MM.1S (cell line): ENCODE measurements around the gene LY9.

Source experiments
- DNase-seq: peaks from one replicate; pipeline ENCODE4 v3.0.0-alpha.2; 2015
- H2AFZ ChIP-seq: fragments of 300-600 bp; sonication (generic); 2 replicates; pipeline ENCODE4 v1.6.0; 2016; ENCODE audit warnings: antibody characterized with exemption, low read length
- H3F3A ChIP-seq: fragments of 300-600 bp; sonication (generic); 2 replicates; pipeline ENCODE4 v1.6.1; 2016; ENCODE audit warnings: mild to moderate bottlenecking, antibody characterized with exemption, low read length, moderate library complexity, mixed read lengths; ENCODE audit not compliant: insufficient read depth
- H3K27ac ChIP-seq: fragments of 300-600 bp; sonication (generic); 2 replicates; pipeline ENCODE4 v1.5.1; 2016; ENCODE audit warnings: mild to moderate bottlenecking, low read length
- H3K27me3 ChIP-seq: fragments of 300-600 bp; sonication (generic); replicated peaks from 2 replicates; pipeline ENCODE4 v1.6.0; 2016; ENCODE audit warnings: low read length; ENCODE audit not compliant: insufficient read depth
- H3K36me3 ChIP-seq: fragments of 300-600 bp; sonication (generic); replicated peaks from 2 replicates; pipeline ENCODE4 v1.6.1; 2016; ENCODE audit warnings: mild to moderate bottlenecking, low read length, mixed read lengths; ENCODE audit not compliant: insufficient read depth
- H3K4me1 ChIP-seq: fragments of 300-600 bp; sonication (generic); 2 replicates; pipeline ENCODE4 v1.6.1; 2016; ENCODE audit warnings: low read length, mixed read lengths
- H3K4me2 ChIP-seq: fragments of 300-600 bp; sonication (generic); 2 replicates; pipeline ENCODE4 v1.6.0; 2016; ENCODE audit warnings: low read depth, low read length
- H3K4me3 ChIP-seq: fragments of 300-600 bp; sonication (generic); 2 replicates; pipeline ENCODE4 v1.5.1; 2016; ENCODE audit warnings: low read length, mixed read lengths
- H3K79me2 ChIP-seq: fragments of 300-600 bp; sonication (generic); 2 replicates; pipeline ENCODE4 v1.6.1; 2016; ENCODE audit warnings: mixed run types, low read length, mixed read lengths
- H3K9ac ChIP-seq: fragments of 300-600 bp; sonication (generic); 2 replicates; pipeline ENCODE4 v1.6.1; 2016; ENCODE audit warnings: low read length, mixed read lengths
- H3K9me2 ChIP-seq: fragments of 300-600 bp; sonication (generic); replicated peaks from 2 replicates; pipeline ENCODE4 v1.6.1; 2016; ENCODE audit warnings: mild to moderate bottlenecking, low read length, mixed read lengths; ENCODE audit not compliant: insufficient read depth
- H3K9me3 ChIP-seq: fragments of 300-600 bp; sonication (generic); replicated peaks from 2 replicates; pipeline ENCODE4 v1.6.1; 2016; ENCODE audit warnings: mild to moderate bottlenecking, low read length, mixed read lengths; ENCODE audit not compliant: insufficient read depth
- H4K20me1 ChIP-seq: fragments of 300-600 bp; sonication (generic); 2 replicates; pipeline ENCODE4 v1.6.1; 2016; ENCODE audit warnings: mild to moderate bottlenecking, low read length, moderate library complexity, mixed read lengths; ENCODE audit not compliant: insufficient read depth
- CTCF ChIP-seq: fragments of 300-600 bp; sonication (generic); IDR thresholded peaks from 2 replicates; pipeline ENCODE4 v1.5.1; 2016; ENCODE audit warnings: antibody characterized with exemption, low read length, mixed read lengths
- EZH2 ChIP-seq: fragments of 300-600 bp; sonication (generic); optimal IDR thresholded peaks from 2 replicates; pipeline ENCODE3; 2017; ENCODE audit warnings: low read depth, mild to moderate bottlenecking, antibody characterized with exemption, low read length, mixed read lengths
- EZH2phosphoT487 ChIP-seq: fragments of 300-600 bp; sonication (generic); IDR thresholded peaks from 2 replicates; pipeline ENCODE4 v1.6.1; 2018; ENCODE audit warnings: antibody characterized with exemption, low read length

The LY9 gene

DNA sequence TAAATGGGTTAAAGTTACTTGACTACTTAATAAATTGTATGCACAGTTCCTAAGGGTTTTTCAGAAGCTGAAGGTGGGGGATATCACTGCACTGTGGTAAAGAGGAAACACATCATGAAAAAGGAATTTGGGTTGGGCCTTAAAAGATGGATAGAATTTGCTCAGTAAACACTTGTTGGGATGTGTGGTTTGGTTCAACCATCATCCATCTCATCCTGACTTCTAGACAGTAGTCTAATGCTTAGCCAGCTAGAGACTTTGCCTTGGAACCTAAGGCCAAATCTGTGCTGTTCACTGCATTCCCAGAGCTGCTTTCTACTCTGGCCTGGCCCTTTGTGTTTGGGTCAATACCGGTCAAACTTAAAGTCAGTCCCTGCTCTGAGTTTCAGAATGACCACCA lies 30.6 kb downstream of the LY9 start:
- DNase-seq: no peak
- Histone ChIP-seq H4K20me1 (no peaks in the 10 kb centered on the region), H3K27me3 (no peaks in the 10 kb centered on the region), H3K9me3 (no peaks in the 10 kb centered on the region), H3K79me2 (no peaks in the 10 kb centered on the region), H3K4me1 (no peaks in the 10 kb centered on the region), H3K9me2 (no peaks in the 10 kb centered on the region), H3F3A (0 out of 2 replicates have a peak, but pooled peaks cover 1% of the 10 kb centered on the region), H3K4me3 (no peak overlapping the region), H2AFZ (no peak overlapping the region), H3K9ac (no peak overlapping the region), H3K36me3 (no peaks in the 10 kb centered on the region), H3K27ac (no peak overlapping the region), H3K4me2 (no peak overlapping the region)
- TF ChIP-seq CTCF (no peak), EZH2 (no peak), EZH2phosphoT487 (no peak)

DNA sequence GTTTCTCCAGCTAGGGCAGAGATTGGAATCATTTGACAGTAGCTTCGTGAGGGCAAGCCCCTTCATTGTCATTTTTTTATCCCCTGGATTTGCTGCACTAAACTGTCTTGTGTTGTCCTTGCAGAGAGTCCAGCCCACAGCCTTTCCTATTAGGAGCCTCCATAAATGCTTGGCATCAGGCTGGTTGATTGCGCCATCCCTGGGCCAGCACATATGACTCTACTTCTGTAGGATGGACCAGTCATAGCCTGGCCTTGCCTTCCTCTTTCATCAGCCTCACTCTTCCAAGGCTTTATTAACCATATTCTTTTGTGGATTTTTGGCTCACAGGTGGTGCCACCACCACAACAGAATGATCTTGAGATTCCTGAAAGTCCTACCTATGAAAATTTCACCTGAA lies 31.4 kb downstream of the LY9 start:
- Histone ChIP-seq H3K4me3 (no peak overlapping the region), H4K20me1 (no peaks in the 10 kb centered on the region), H3F3A (0 out of 2 replicates have a peak, but pooled peaks cover 2% of the 10 kb centered on the region), H3K79me2 (no peaks in the 10 kb centered on the region), H3K4me1 (no peaks in the 10 kb centered on the region), H3K9ac (no peak overlapping the region), H3K27me3 (no peaks in the 10 kb centered on the region), H2AFZ (no peak overlapping the region), H3K9me3 (no peaks in the 10 kb centered on the region), H3K9me2 (no peaks in the 10 kb centered on the region), H3K4me2 (no peak overlapping the region), H3K27ac (no peak overlapping the region), H3K36me3 (no peaks in the 10 kb centered on the region)
- no peak for DNase-seq
- no peak for TF ChIP-seq EZH2phosphoT487
- no peak for TF ChIP-seq EZH2
- TF ChIP-seq CTCF: no peak

DNA sequence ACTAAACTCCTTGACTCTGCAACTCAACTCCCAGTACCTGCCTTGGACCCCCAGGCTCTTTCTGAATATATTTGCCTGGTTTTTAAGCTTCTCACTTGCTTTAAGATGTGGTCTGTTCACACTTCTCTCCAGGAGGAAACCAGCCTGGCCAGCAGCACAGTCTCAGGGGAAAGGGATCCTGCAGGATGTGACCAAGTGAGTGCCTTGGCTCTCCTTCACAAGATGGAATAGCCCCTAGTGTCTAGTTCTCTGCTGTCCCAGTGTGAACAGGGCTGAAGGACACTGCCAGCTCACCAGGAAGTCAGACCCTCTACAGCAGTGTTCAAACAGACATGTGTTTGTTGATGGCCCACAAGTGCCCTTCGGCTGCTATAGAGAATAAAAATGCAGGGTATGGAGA lies 33.8 kb downstream of the LY9 start:
- H3K27ac ChIP-seq: no peak overlapping the region
- H3F3A ChIP-seq: 0 out of 2 replicates have a peak, but pooled peaks cover 2% of the 10 kb centered on the region
- TF ChIP-seq EZH2phosphoT487 (no peak), EZH2 (no peak), CTCF (no peak)
- no peak overlapping the region for H3K9ac ChIP-seq
- no peaks in the 10 kb centered on the region for H3K9me2 ChIP-seq
- no peaks in the 10 kb centered on the region for H3K79me2 ChIP-seq
- no peaks in the 10 kb centered on the region for H3K27me3 ChIP-seq
- no peaks in the 10 kb centered on the region for H3K4me1 ChIP-seq
- no peak for DNase-seq
- H3K4me2 ChIP-seq: no peak overlapping the region
- no peaks in the 10 kb centered on the region for H4K20me1 ChIP-seq
- no peaks in the 10 kb centered on the region for H3K36me3 ChIP-seq
- no peak overlapping the region for H2AFZ ChIP-seq
- H3K4me3 ChIP-seq: no peak overlapping the region
- no peaks in the 10 kb centered on the region for H3K9me3 ChIP-seq
